Measurements from ENCODE around the gene LPAR3. TPM values are rescaled to one million over a fixed set of nuclear protein-coding genes. Genes with fewer than 3 reads are reported as not detected.

The LPAR3 gene
- total RNA-seq, 4 donors from 2014 or later, result 9.1 TPM; not detected in 3

DNA sequence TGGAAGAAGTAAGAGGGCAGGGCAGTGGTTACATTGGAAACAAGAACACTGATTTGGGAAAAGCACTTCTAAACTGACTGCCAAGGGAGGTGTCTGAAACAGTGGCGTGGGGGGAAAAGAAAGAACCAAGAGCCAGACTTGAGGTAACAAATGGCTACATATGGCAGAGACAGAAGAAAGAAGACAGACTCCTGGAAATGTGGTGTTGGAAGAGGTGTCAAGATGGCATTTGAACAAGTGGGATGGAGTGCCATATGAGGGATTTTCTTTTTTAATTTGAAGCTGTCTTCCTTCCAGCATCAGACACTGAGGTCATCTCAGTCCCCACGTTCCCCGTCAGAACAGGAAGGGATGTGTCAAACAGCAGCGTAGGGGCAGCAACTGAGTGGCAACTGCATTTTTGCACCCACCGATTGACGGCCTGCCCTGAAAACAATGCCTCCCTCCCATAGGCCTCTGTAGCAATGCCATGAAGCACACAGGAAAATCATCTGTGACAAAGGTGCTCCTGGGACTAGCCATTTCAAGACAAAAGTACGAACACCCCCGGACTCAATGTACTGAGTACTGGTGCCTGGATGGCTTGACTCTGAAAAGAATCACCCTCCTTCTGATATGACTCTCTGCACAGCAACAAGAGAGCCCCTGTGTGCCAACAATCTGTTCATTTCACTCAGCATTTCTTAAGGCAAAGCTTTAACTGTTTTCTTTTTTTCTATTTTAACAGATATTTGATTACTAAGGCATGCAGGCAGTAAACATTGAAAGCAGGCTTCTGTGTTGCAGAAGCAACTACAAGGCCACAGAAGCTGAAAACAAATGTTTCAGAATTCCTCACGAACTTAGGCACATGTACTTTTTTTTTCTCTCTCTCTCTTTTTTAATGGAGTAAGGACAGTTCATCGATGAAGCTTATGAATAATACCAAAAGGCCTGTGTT is 37.0 kb downstream of the LPAR3 start:
- H3K4me1 ChIP-seq, result no peaks in the 10 kb centered on the region
- no peak overlapping the region for H3K27ac ChIP-seq
- no peaks in the 10 kb centered on the region for H3K9me3 ChIP-seq
- H3K27me3 ChIP-seq, result no peaks in the 10 kb centered on the region
- no peak for DNase-seq
- no peak overlapping the region for H3K4me3 ChIP-seq
- TF ChIP-seq CTCF (IDR thresholded peaks at IDR 0.05) (no peak), POLR2A (IDR thresholded peaks at IDR 0.05) (no peak)
- no peaks in the 10 kb centered on the region for H3K36me3 ChIP-seq

DNA sequence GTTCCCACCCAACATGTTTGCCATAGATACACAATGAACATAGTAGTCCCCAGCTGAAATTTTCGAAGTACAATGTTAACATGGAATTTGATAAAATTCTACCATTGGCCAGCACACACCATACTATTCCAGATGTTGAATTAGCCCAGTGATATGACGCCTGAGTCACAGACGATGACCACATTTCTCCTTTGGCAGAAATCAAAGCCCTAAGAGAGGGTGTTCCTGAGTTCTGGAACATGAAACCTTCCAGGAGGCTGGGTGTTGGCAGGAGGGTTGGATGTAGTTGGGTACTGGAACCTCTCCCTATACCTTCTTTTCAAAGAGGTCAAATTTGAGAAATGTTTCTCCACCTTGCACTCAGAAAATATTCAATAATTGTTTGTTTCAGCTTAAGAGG is 37.8 kb downstream of the LPAR3 start:
- no peak for TF ChIP-seq CTCF (IDR thresholded peaks at IDR 0.05)
- no peak for TF ChIP-seq POLR2A (IDR thresholded peaks at IDR 0.05)
- Histone ChIP-seq H3K27me3 (no peaks in the 10 kb centered on the region), H3K9me3 (no peaks in the 10 kb centered on the region), H3K27ac (no peak overlapping the region), H3K4me3 (no peak overlapping the region), H3K4me1 (no peaks in the 10 kb centered on the region), H3K36me3 (no peaks in the 10 kb centered on the region)
- DNase-seq, result no peak

- TF ChIP-seq CTCF (IDR thresholded peaks at IDR 0.05), result no peak
- TF ChIP-seq POLR2A (IDR thresholded peaks at IDR 0.05), result no peak
- DNase-seq, result peak in 1 of 3 donors; percentile 59
Measured at GRCh38 chr1:84853741-84854721, 39.0 kb downstream of the LPAR3 start.

DNA sequence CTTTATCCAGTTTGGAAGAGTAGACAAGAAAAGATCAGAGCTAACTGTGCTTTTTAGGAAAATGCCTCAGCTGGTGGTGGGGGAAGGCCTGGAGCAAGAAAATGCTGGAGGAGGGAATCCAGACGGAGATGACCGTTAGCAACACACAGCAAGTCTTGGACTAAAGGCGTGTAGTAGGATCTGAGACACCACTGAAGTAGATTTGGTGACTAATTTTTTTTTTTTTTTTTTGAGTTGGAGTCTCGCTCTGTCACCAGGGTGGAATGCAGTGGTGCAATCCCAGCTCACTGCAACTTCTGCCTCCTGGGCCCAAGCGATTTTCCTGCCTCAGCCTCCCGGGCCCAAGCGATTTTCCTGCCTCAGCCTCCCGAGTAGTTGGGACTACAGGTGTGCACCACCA is 41.2 kb downstream of the LPAR3 start:
- Histone ChIP-seq H3K27ac (no peak overlapping the region), H3K9me3 (no peaks in the 10 kb centered on the region), H3K4me1 (no peaks in the 10 kb centered on the region), H3K27me3 (no peaks in the 10 kb centered on the region), H3K36me3 (no peaks in the 10 kb centered on the region), H3K4me3 (no peak overlapping the region)
- no peak for DNase-seq
- TF ChIP-seq CTCF (IDR thresholded peaks at IDR 0.05) (no peak), POLR2A (IDR thresholded peaks at IDR 0.05) (no peak)

More at GRCh38 chr1:84853741-84854721, 39.0 kb downstream of the LPAR3 start:
- no peaks in the 10 kb centered on the region for H3K9me3 ChIP-seq
- H3K27ac ChIP-seq, result no peak overlapping the region
- H3K4me1 ChIP-seq, result no peaks in the 10 kb centered on the region
- H3K27me3 ChIP-seq, result no peaks in the 10 kb centered on the region
- no peak overlapping the region for H3K4me3 ChIP-seq
- no peaks in the 10 kb centered on the region for H3K36me3 ChIP-seq

DNA sequence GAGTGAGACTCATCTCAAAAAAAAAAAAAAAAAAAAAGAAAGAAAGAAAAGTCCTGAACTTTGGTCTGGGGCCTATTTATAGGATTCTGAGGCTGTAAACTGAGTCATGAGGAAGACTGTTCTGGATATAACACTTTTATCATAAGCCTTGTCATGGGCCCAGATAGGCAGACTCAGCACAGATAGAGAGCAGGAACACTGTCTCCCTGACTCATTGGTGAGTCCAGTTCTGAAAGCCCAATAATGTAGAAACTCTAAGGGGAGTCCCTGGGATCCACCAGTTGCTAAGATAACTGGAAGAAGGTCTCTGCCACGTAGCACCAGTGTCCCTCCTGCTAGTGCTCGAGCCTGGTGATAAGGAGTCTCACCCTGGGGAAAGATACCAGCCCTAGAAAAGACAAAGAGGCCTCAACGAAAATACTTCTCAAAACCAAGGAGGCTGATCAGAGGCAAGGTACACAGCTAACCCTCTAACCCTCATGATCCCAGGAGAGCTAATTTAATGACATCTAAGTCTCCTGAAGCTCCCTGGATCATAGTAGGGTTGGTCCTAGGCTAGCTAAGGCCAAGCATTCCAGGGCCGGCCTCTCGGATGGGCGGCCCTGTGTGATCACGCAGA is 43.5 kb downstream of the LPAR3 start:
- no peak overlapping the region for H3K4me3 ChIP-seq
- no peaks in the 10 kb centered on the region for H3K27me3 ChIP-seq
- H3K36me3 ChIP-seq, result no peaks in the 10 kb centered on the region
- no peak for DNase-seq
- TF ChIP-seq POLR2A (IDR thresholded peaks at IDR 0.05), result no peak
- TF ChIP-seq CTCF (IDR thresholded peaks at IDR 0.05), result no peak
- H3K4me1 ChIP-seq, result no peaks in the 10 kb centered on the region
- H3K27ac ChIP-seq, result peak overlapping the region in 2 of 4 donors; percentile 25 to 41
- no peaks in the 10 kb centered on the region for H3K9me3 ChIP-seq

All from Peyer's patch (tissue), 4 donors.